ENCODE data around the gene OSGEP.
"Not testable (repeated sequence)": the region's sequence is repeated elsewhere in the genome, so short reads cannot be mapped to it uniquely, and the experiment has no call there.

The OSGEP gene

DNA sequence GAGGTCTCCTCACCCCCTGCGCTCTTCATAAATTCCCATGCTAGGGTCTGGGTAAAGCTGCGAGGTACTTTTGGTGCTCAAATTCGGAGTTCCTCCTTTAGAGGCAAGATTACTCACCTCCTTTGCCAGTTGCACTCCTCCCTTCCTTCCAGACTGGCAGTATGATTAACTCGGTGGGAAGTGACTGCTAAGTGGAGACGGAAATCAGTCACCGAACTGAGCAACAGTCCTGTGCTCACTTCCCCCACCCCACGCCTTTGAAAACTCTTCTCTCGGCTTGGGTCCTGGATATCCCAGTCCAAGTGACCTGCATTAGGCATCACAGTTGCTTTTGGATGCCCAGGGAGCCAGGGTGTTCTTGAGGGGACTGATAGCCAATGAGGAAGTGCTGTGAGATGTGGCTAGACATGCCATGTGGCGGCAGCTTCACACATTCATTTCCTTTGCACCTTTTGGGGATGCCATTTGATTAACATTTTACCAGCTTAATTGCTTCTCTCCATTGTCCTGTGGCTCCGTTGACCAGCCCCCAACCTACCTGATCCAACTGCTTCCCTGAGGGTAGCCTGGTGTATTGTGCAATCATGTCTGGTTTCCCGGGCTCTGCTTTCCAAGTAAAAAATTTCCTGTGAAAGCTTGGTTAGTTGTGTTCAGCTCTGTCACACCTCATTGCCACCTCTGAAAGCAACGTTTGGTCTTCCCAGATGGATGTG lies 15.4 kb upstream of the OSGEP start:
- DNase-seq (ENCODE audit: low read depth in 2 of 3, low spot score in 1 of 3) = peak; percentile 51 to 53 (median 51)

DNA sequence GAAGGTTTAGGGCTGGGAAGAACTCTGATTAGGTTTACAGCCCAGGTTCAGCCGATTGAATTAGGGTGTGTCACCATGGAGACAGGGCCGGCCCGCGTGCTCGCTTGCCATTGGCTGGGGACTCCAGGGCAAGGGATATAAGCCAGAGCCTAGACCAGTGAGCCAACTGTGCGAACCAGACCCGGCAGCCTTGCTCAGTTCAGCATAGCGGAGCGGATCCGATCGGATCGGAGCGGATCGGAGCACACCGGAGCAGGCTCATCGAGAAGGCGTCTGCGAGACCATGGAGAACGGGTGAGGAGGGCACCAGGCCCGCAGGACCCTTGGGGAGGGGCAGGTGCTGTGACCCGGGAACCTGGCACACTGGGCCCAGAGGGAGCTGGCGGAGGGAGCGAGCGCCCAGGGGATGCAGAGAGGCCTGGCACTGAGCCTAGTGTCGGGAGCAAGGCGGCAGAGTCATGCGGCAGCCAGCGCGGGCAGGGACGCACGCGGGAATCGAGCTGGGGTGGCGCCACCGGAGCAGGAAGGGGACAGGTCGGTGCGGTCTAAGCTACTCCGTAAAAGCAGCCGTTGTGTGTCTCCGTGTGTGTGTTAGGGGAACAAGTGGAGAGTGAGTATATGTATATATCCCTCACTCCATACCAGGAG lies 14.8 kb upstream of the OSGEP start, which contains the start of gene PNP:
Gene PNP (plus strand): TSS at position 165 of the 648 bp plus-strand sequence. CDS start 119 bp downstream, at position 284.
- DNase-seq (ENCODE audit: low read depth in 2 of 3, low spot score in 1 of 3) = peak; percentile 83 to 87 (median 85)

DNA sequence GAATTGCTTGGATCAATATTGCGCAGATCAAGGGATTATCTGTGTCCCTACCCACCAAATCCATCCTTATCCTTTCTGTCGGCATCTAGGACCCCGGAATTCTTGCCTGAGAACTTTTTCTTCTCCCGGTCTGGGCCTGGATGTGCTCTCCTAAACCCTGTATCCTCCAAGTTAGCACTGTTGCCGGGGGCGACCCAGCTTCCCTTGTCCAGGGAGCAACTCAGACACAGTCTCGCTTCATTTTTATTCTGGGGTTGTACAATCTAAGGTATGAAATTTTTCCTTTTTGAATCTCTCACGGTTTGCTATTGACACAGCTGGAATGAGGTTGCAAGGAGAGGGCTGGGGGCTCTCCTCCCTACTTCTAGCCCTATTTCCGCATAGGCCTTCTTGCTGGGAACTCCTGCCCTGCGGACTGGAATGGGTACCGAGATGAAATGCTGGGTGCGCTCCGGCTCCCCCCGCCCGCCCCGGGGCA lies 14.2 kb upstream of the OSGEP start:
- no peak for DNase-seq (ENCODE audit: low read depth in 2 of 3, low spot score in 1 of 3)

DNA sequence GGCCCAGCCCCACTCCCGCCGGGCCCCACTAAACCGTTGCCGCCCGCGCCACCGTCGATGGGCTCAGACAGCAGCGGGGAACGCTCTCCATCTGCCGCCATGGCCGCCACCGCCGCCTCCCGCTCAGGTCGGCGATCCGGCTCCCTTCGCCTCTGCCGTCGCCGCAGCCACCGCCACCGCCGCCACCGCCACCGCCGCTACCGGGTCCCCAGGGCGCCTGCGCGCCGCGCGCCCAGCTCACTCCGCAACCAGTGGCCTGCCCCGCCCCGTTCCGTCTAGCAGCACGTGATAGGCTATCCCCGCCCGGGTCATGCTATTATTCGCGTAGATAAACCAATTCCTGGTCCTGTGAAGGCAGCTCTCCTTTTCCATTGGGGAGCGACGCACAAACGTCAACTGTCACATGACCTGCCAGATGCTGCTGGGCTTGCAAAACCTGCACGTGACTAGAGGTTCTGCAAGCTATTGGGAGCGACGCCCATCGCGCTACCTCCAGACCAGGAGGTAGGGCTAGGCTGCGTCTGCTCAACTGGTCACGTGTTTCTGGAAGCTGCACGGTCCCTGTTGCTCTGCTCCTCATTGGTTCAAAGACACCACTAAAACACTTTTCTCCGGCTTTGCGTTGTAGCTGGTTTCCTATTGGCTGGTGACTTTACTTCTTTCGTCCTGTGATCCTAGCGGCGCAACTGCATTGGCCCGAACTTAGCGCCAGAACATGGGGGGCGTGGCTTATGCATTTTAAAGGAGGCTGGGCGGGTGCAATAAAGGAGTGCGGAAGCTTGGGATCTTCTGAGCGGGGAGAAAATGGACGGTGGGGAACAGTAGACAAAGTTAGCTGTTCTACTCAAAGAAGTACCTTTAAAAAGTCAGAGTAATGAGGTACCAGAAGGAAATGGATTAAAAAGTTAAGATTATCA lies 6.9 kb upstream of the OSGEP start, which contains the start of gene PIP4P1:
Gene PIP4P1 (minus strand): TSS at position 210 of the 917 bp plus-strand sequence. CDS start 109 bp downstream, at position 101.
- DNase-seq (ENCODE audit: low read depth in 2 of 3, low spot score in 1 of 3) = peak; percentile 94 to 97 (median 97)

DNA sequence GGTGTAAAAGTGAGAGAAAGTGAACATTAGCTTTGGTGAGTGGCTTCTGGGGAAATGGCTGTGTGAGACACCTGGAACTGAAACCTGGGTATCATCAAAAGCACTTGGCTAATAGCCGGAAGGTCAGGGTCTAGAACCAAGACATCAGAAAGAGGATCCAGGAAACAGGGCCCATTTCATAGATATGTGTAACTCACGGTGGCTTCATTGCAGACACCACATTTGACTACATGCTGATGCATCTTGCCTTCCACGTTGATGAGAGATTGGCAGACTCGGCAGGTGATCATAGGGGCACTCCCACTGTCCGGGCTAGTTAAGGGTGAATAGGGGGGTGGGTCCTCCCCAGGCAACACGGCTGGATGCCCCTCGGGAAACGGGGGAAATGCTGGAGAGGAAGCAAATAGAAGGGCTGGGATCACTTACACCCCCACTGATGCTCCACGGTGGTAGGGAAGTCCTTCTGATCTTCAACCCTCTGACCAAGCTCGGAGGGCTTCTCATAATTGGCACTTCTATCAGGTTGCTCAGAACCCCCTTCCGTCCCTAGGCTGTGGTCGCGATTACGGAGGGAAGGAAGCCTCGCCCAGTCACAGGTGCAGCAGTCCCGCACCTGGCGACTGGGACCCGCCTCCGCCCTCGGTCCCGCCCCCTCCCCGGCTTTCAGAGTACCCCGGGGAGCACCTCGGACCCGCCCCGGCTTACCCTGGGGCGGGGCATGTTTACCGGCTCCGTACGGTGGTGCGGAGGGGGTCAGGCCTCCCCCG lies 6.0 kb upstream of the OSGEP start:
- no peak for DNase-seq (ENCODE audit: low read depth in 2 of 3, low spot score in 1 of 3)

DNA sequence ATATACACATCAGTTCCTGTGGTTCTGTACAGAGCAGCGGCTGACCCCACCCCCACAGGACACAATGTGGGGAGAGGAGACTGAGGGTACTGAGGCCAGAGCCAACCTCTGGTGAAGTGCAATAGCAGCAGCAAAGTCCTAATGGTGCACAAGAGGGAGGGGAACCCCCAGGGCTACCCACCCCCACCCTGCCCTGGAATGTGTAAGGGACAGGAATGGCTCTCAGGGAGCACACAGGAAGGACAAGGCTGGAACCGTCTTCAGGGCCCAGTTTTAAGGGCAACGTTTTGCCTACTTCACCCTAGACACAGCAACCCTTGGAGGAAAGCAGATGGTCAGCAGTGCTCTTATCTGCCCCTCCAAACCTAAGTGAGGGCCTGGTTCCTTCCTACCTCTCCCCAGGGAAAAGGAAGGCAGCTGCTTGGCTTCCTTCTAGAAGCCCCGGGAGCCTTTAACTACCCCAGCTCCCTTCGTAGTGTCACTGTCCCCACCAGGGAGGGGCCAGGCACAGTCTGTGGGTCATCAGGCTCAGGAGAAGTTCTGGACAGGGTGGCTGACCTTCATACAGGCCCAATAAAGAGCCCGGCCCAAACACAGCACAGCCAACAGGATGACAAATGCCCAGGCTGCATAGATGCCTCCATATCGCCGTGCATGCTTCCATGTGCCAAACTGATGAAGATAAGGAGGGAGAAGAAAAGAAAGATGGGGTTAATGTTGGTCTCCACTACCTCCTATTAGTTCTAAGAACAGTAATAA lies 3.6 kb upstream of the OSGEP start:
- no peak for DNase-seq (ENCODE audit: low read depth in 2 of 3, low spot score in 1 of 3)

DNA sequence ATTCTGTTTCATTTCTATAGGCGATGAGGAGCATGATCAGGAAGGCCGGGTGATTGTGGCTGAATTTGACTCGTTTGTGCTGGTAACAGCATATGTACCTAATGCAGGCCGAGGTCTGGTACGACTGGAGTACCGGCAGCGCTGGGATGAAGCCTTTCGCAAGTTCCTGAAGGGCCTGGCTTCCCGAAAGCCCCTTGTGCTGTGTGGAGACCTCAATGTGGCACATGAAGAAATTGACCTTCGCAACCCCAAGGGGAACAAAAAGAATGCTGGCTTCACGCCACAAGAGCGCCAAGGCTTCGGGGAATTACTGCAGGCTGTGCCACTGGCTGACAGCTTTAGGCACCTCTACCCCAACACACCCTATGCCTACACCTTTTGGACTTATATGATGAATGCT lies 2.4 kb upstream of the OSGEP start:
- no peak for DNase-seq (ENCODE audit: low read depth in 2 of 3, low spot score in 1 of 3)

DNA sequence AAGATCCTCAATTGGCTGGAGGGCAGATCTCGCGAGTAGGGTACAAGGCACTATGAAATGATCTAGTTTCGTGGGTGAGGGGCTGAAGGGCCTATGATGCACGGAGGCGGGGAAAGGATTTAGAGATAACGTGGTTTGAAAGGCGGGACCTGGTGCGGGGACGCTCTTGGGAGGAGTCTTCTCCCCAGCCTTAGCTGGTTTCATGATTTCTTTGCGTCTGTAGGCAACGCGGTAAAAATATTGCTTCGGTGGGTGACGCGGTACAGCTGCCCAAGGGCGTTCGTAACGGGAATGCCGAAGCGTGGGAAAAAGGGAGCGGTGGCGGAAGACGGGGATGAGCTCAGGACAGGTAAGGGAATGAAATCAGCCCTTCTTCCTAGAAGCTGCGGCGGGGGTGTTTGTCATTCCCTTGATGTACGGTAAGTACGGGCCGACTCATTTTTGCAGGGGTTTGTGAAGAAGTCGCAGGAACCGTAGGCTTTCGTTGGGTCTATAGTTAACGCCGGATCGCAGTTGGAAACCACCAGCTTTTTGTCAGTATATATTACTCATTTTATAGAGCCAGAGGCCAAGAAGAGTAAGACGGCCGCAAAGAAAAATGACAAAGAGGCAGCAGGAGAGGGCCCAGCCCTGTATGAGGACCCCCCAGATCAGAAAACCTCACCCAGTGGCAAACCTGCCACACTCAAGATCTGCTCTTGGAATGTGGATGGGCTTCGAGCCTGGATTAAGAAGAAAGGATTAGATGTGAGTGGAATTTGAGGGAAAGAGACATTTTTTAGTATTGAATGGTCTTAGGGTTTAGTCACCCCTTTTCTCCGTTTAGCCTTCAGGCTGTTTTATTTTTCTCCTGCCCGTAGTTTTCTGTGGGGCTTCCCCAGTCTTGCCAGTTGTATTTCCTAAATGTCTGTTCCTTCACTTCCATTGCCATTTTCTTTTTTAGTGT lies 1.0 kb upstream of the OSGEP start:
- no peak for DNase-seq (ENCODE audit: low read depth in 2 of 3, low spot score in 1 of 3)

DNA sequence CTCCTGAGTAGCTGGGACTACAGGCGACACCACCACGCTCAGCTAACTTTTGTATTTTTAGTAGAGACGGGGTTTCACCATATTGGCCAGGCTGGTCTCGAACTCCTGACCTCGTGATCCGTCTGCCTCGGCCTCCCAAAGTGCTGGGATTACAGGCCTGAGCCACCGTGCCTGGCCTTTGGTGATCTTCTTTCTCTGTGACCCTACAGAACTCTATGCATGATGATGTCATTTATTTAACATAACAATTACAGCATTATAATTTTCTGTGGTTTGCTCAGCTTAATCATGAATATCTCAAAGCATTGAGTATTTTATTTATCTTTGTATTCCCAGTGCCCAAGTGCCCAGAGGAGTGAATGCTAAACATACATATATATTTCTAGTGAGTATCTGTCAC lies 1.8 kb downstream of the OSGEP start:
- DNase-seq (ENCODE audit: low read depth in 2 of 3, low spot score in 1 of 3) = not testable (repeated sequence)

DNA sequence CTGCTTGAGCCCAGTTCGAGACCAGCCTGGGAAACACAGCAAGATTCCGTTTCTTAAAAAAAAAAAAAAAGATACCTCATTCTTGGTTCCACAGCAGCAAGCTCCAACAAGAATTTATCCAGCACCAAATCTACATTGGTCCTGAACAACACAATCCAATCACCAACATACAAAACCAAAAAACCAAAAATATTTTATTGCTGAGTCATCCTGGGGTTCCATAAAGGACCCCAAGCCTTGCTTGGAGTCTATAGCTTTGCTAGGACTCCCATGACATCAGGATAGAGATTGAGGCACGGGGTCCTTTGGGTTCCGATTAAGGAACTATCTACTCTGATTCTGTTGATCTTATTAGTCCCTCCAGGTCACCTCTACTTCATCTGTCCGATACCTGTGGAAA lies 7.7 kb downstream of the OSGEP start:
- DNase-seq (ENCODE audit: low read depth in 2 of 3, low spot score in 1 of 3) = no peak

DNA sequence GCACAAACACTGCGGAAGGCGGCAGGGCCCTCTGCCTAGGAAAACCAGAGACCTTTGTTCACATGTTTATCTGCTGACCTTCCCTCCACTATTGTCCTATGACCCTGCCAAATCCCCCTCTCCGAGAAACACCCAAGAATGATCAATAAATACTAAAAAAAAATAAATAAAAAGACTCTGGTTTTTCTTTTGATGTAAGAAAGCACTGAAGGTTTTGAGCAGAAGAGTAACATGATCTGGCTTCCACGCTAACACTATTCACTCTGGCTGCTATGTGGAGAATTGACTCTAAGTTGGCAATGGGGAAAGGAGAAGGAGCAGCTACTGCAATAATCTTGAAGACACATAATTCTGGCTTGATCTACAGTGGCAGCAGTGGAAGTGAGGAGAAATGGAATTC lies 11.0 kb downstream of the OSGEP start:
- DNase-seq (ENCODE audit: low read depth in 2 of 3, low spot score in 1 of 3) = not testable (repeated sequence)

DNA sequence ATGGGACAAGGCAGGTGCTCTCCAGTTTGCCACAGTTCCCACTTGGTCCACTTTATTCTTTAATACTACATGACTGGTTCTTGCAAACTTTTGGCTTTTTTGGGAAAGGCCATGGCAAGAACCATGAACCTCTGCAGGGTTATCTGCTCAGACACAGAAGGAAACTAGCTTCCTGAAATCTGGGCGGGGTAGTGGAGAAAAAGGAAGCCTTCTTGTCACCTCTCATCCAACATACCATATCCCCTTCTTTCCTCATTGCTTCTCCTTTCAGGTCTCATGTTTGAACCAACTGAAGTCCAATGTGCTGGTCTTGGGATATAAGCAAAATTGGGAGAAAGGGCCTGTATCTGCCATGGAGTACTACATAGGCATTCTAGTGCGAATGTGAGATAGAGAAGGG lies 13.2 kb downstream of the OSGEP start:
- no peak for DNase-seq (ENCODE audit: low read depth in 2 of 3, low spot score in 1 of 3)

DNA sequence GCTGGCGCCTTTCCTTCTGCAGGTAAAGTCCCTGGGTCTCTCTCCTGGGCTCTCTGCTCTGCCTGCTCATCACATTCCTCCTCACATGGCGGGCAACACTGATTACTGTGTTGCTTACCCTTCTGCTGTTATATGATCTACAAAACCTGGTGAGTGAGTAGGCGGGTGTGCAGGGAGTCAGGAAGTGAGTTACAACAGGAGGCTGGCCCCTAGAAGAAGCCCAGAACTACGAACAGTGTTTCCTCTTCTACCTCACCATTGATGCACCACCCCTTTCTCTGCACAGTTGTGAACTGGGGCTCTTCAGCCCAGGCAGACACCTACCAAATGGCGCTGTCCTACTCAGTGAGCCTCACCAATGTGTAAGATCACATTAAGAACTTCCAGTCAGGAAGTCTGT lies 13.7 kb downstream of the OSGEP start:
- no peak for DNase-seq (ENCODE audit: low read depth in 2 of 3, low spot score in 1 of 3)

DNA sequence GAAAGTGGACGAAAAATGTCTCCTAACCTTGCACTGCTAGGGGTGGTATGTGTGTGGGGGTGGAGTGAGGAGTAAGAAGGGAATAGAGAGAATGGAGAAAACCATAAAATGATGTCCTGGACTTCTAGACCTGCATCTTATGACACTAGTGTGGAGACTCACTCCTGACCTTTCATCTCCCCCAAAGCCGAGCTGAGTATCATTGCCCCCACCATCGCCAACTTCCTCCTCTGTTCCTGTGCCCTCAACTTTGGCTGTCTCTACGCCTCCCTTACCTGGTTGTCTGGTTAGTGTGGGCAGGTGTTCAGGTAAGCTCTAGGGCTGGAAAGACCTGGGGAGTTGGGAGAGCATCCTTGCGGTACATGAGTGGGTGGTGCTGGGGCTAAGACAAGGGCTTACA lies 14.1 kb downstream of the OSGEP start:
- DNase-seq (ENCODE audit: low read depth in 2 of 3, low spot score in 1 of 3) = no peak

DNA sequence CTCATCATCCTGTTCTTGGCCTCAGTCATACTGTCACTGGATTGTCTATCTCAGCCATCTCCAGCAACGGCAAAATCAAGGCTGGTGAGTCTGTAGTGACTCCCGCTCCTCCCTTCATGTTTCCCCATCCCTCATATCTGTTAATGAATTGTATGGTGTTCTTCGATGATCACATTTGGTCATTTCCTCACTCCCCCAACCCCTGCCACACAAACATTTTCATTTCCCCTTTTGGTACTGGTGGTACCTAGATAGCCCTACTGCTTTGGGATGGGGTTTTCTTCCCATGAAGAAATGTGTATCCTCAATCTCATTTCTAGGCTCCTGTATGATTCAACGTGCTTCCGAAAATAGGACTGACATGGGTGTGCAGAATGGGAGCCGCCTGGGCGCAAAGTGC lies 15.9 kb downstream of the OSGEP start:
- no peak for DNase-seq (ENCODE audit: low read depth in 2 of 3, low spot score in 1 of 3)

DNA sequence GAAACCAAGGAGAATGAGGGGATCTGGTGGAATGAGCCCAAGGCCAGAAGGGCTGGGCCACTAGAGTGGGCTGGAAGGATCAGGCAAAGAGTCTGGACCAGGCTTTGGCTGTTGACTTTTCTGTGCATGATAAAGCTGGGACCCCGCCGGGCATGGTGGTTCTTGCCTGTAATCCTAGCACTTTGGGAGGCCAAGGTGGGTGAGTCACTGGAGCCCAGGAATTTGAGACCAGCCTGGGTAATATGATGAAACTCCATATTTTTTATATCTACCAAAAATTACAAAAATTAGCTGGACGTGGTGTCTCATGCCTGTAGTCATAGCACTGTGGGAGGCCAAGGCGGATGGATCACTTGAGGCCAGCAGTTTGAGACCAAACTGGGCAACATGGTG lies 18.3 kb downstream of the OSGEP start:
- DNase-seq (ENCODE audit: low read depth in 2 of 3, low spot score in 1 of 3) = no peak

DNA sequence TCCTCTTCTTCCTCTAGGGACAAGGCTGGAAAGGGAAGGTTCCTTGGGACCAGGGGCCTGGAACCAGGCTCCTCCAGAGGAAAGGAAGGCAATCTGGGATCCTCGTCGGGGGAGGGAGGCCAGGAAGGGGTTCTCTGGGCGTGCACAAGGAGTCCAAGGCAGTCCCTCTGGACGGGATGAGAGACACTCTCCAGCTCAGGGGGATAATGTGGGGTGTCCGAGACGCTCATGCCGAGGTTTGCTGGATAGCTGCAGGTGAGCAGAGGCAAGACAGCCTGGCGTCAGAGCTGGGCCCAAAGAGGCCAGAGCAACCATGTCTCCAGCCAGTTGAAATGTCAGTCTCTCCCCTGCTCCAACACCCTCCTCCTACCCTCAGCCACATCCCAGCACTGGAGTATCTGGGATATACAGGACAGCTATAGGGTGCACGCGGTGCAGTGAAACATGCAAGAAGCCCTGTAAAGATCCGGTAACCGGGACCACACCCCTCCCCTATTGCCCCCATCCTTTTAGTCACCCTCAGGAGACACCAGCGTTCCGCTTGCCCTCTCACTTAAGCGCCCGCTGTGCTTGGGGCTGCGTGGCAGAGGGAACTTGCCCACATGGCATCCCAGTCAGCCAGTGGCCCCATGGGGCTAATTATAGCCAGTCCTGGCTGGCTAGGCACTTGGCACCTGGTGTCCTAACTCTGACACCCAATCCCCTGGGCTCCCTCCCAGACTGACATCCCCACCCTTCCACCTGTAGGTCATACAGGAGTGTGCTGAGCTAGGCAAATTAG lies 18.8 kb downstream of the OSGEP start, which contains the start of gene KLHL33:
Gene KLHL33 (minus strand): TSS at position 585 of the 781 bp plus-strand sequence. CDS start 355 bp downstream, at position 230.
- DNase-seq (ENCODE audit: low read depth in 2 of 3, low spot score in 1 of 3) = no peak

All from stimulated activated CD4-positive, alpha-beta T cell treated with anti-CD3 and anti-CD28 coated beads, Interleukin-12 subunit alpha, Interleukin-12 subunit beta, amount 100 ng/mL, for 48 hours (primary cell).